ENCODE measurements around the gene ANKAR. TPM values are rescaled to one million over a fixed set of nuclear protein-coding genes. Genes with fewer than 3 reads are reported as not detected.

ANKAR gene
- total RNA-seq = 0.97 and 4.3 TPM in 2 replicates

GRCh38 chr2:189674374-189675112 is at the start of gene ANKAR:
Gene ANKAR, plus strand, starts transcription at chr2:189674670. Its CDS starts 1,821 bp downstream, at chr2:189676491.

GRCh38 chr2:189661148-189661956 is 13.1 kb upstream of the ANKAR start, which contains the start of gene ASNSD1:
Gene ASNSD1, plus strand, starts transcription at chr2:189661459. Its CDS starts 4,674 bp downstream, at chr2:189666133.

Other genes with a start within 250 kb of the ANKAR start
- gene WDR75, start 233.2 kb upstream of the ANKAR start, total RNA-seq = 38.6 and 40.2 TPM in 2 replicates
- 3.9 and 5.2 TPM in 2 replicates for gene SLC40A1, start 93.9 kb upstream of the ANKAR start, total RNA-seq
- 40.8 and 64.3 TPM in 2 replicates for gene ASNSD1, start 13.2 kb upstream of the ANKAR start, total RNA-seq
- 5.6 and 10.2 TPM in 2 replicates for gene OSGEPL1, start 88.1 kb downstream of the ANKAR start, total RNA-seq
- 39.2 and 54.0 TPM in 2 replicates for gene ORMDL1, start 109.7 kb downstream of the ANKAR start, total RNA-seq
- gene PMS1, start 109.8 kb downstream of the ANKAR start, total RNA-seq = 7.4 and 8.3 TPM in 2 replicates